Liver (tissue), 9 donors: ENCODE data around the gene COL20A1. TPM values are rescaled to one million over a fixed set of nuclear protein-coding genes. Genes with fewer than 3 reads are reported as not detected.

Experiments used
- DNase-seq: peaks from one replicate; pipeline ENCODE4 v3.0.0-alpha.2; 2017; ENCODE audit warnings: low spot score
- H3K27ac ChIP-seq, 2 donors: one replicate each; pipeline ENCODE4 v1.7.0; 2013; ENCODE audit warnings: inconsistent platforms in 2 of 2, low read length in 2 of 2, control low read depth in 1 of 2, low read depth in 1 of 2, mild to moderate bottlenecking in 1 of 2
- H3K27me3 ChIP-seq, 4 donors: one replicate each; pipeline versions ENCODE4 v1.6.1 to v1.7.0; 2013; ENCODE audit warnings: low read length in 3 of 4, inconsistent platforms in 1 of 4, mild to moderate bottlenecking in 1 of 4, moderate library complexity in 1 of 4; ENCODE audit not compliant: control insufficient read depth in 4 of 4, insufficient read depth in 4 of 4
- H3K36me3 ChIP-seq, 4 donors: one replicate each; pipeline versions ENCODE4 v1.6.1 to v1.7.0; 2013; ENCODE audit warnings: low read length in 3 of 4, mild to moderate bottlenecking in 3 of 4, low read depth in 1 of 4, moderate library complexity in 1 of 4; ENCODE audit not compliant: control insufficient read depth in 4 of 4, insufficient read depth in 3 of 4
- H3K4me1 ChIP-seq, 4 donors: one replicate each; pipeline versions ENCODE4 v1.6.1 to v1.7.0; 2013; ENCODE audit warnings: low read length in 3 of 4, mild to moderate bottlenecking in 3 of 4, moderate library complexity in 1 of 4; ENCODE audit not compliant: control insufficient read depth in 4 of 4, insufficient read depth in 4 of 4
- H3K4me3 ChIP-seq, 3 donors: one replicate each; pipeline versions ENCODE4 v1.6.1 to v1.7.0; 2013; ENCODE audit warnings: low read length in 3 of 3, control low read depth in 1 of 3, low read depth in 1 of 3, mild to moderate bottlenecking in 1 of 3
- H3K9ac ChIP-seq, 2 donors: one replicate each; pipeline ENCODE4 v1.7.0; 2013; ENCODE audit warnings: low read length in 2 of 2, mild to moderate bottlenecking in 2 of 2, moderate library complexity in 2 of 2, control low read depth in 1 of 2, low read depth in 1 of 2
- H3K9me3 ChIP-seq, 4 donors: one replicate each; pipeline versions ENCODE4 v1.6.1 to v1.7.0; 2013; ENCODE audit warnings: low read length in 3 of 4; ENCODE audit not compliant: control insufficient read depth in 4 of 4
- EGR1 ChIP-seq, 2 donors: IDR thresholded peaks; 2 replicates each; pipeline ENCODE4 v1.6.1; 2016 to 2018; ENCODE audit warnings: antibody characterized with exemption in 2 of 2, low read depth in 2 of 2
- FOXA1 ChIP-seq: IDR thresholded peaks from 2 replicates; pipeline ENCODE4 v1.6.1; 2016; ENCODE audit warnings: antibody characterized with exemption
- FOXA2 ChIP-seq: IDR thresholded peaks from 2 replicates; pipeline ENCODE4 v1.6.1; 2016; ENCODE audit warnings: antibody characterized with exemption
- GABPA ChIP-seq, 2 donors: IDR thresholded peaks in 1 of 2; conservative IDR thresholded peaks in 1 of 2; 2 replicates each; pipeline ENCODE4 v1.6.1; 2016; ENCODE audit warnings: antibody characterized with exemption in 2 of 2, mild to moderate bottlenecking in 1 of 2, moderate library complexity in 1 of 2
- HNF4A ChIP-seq, 2 donors: conservative IDR thresholded peaks; 2 replicates each; pipeline ENCODE4 v1.6.1; 2016; ENCODE audit warnings: antibody characterized with exemption in 2 of 2, mild to moderate bottlenecking in 2 of 2
- HNF4G ChIP-seq: IDR thresholded peaks from 2 replicates; pipeline ENCODE4 v1.6.1; 2016; ENCODE audit warnings: antibody characterized with exemption
- JUND ChIP-seq, 2 donors: IDR thresholded peaks; 2 replicates each; pipeline ENCODE4 v1.6.1; 2016; ENCODE audit warnings: antibody characterized with exemption in 2 of 2
- NR2F2 ChIP-seq: IDR thresholded peaks from 2 replicates; pipeline ENCODE4 v1.6.1; 2016; ENCODE audit warnings: antibody characterized with exemption
- RAD21 ChIP-seq, 2 donors: IDR thresholded peaks; 2 replicates each; pipeline ENCODE4 v1.6.1; 2016; ENCODE audit warnings: antibody characterized with exemption in 2 of 2, mild to moderate bottlenecking in 2 of 2
- RXRA ChIP-seq, 2 donors: IDR thresholded peaks; 2 replicates each; pipeline ENCODE4 v1.6.1; 2017 to 2018; ENCODE audit warnings: antibody characterized with exemption in 2 of 2, mild to moderate bottlenecking in 1 of 2
- SP1 ChIP-seq: IDR thresholded peaks from 2 replicates; pipeline ENCODE4 v1.6.1; 2018; ENCODE audit warnings: antibody characterized with exemption, mild to moderate bottlenecking
- TAF1 ChIP-seq: conservative IDR thresholded peaks from 2 replicates; pipeline ENCODE4 v1.6.1; 2016; ENCODE audit warnings: antibody characterized with exemption, mild to moderate bottlenecking
- YY1 ChIP-seq: IDR thresholded peaks from 2 replicates; pipeline ENCODE4 v1.6.1; 2016; ENCODE audit warnings: antibody characterized with exemption, mild to moderate bottlenecking
- WGBS: extraction: QIAGEN DNeasy Blood & Tissue Kit; methylation state at CpG from one replicate; pipeline ENCODE4 v1.1.7; 2013; 5-methylcytosine and 5-hydroxymethylcytosine counted together
- polyA plus RNA-seq, 2 donors: library from polyadenylated mRNA; stranded (reverse) in 1 of 2; unstranded in 1 of 2; fragments of 200-250 nt in 1 of 2; fragments of >200 nt in 1 of 2; fragmentation: Nextera tagmentation in 1 of 2; extraction: Ambion mirVana in 1 of 2; gene quantifications; one replicate each; pipeline versions ENCODE4 v1.2.1 to v1.2.3, GENCODE V29; 2013 to 2015
- total RNA-seq, 2 donors: library from RNA; depleted of rRNA; stranded (reverse); fragments of >200 nt; gene quantifications; one replicate each; pipeline ENCODE4 v1.2.3, GENCODE V29; 2014
- TF ChIP-seq, protein P1 (sequence below): IDR thresholded peaks from 2 replicates; pipeline ENCODE4 v1.6.1; 2016; ENCODE audit warnings: antibody characterized with exemption
- TF ChIP-seq, protein P2 (sequence below): IDR thresholded peaks from 2 replicates; pipeline ENCODE4 v1.6.1; 2016; ENCODE audit warnings: antibody characterized with exemption
- TF ChIP-seq, protein P3 (sequence below): IDR thresholded peaks from 2 replicates; pipeline ENCODE4 v1.6.1; 2016; ENCODE audit warnings: antibody characterized with exemption, mild to moderate bottlenecking
- TF ChIP-seq, protein P4 (sequence below): IDR thresholded peaks from 2 replicates; pipeline ENCODE4 v1.6.1; 2016; ENCODE audit warnings: antibody characterized with exemption
- TF ChIP-seq, protein P5 (sequence below): fragments of 150-350 bp; IDR thresholded peaks from 2 replicates; pipeline ENCODE4 v1.5.1; 2017; ENCODE audit warnings: improper control_type of control experiment, low read depth, low read length; ENCODE audit not compliant: missing input control
- donor health status: healthy.
- donor health status: healthy.
- donor health status: healthy.
- donor health status: healthy.
- donor health status: healthy.

COL20A1 gene
- total and polyA plus RNA-seq, 4 donors: not detected

DNA sequence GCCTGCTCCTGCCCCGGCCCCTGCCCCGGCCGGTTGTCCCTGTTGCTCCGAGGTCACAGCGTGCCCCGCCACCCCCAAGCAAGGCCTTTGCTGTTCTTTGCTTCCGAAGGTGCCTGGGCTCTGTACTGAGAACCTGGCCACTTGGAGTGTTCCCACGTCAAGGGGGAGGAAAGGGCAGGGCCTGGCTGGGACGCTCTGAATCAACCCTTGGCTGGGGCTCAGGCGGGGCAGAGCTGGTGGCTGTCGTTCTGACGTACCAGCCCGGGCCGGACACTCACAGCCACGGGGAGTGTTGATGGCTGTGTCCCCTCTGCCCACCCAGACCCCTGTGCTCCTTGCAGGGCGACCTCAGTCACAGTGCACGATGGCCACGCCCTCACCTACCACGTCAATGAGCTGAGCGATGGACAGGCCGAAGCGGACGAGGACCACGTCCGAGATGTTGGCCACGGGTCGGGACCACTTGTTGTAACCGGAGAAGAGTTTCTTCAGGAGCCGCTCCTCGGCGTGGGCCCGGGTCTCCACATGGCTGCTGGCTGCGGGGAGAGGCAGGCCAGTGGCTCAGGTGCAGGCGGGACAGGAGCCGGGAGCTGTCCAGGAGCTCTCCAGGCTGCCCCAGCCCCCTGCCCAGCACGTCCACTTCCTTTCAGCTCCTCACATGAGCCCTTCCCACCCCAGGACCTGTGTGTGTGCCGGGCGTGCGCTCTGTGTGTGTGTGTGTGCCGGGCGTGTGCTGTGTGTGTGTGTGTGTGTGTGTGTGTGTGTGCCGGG is 66.4 kb downstream of the COL20A1 start:
- Histone ChIP-seq H3K4me3 (no peak overlapping the region), H3K27me3 (no peaks in the 10 kb centered on the region), H3K9ac (no peak overlapping the region), H3K4me1 (peaks cover 15 to 68% (median 47%) of the 10 kb centered on the region in 4 donors), H3K27ac (no peak overlapping the region), H3K9me3 (no peaks in the 10 kb centered on the region), H3K36me3 (peaks cover 0 to 4% (median 0%) of the 10 kb centered on the region in 4 donors)
- no peak for DNase-seq
- TF ChIP-seq HNF4G (no peak), EGR1 (IDR thresholded peaks at IDR 0.05; ENCODE audit: low read depth in 2 of 2) (no peak), FOXA2 (no peak), TAF1 (no peak), NR2F2 (no peak), RAD21 (IDR thresholded peaks at IDR 0.05) (no peak), GABPA (IDR thresholded peaks at IDR 0.05 in 1 of 2, conservative IDR thresholded peaks at IDR 0.05 in 1 of 2) (no peak), SP1 (no peak), HNF4A (conservative IDR thresholded peaks at IDR 0.05) (no peak), JUND (IDR thresholded peaks at IDR 0.05) (no peak), FOXA1 (no peak), YY1 (no peak), RXRA (IDR thresholded peaks at IDR 0.05) (no peak)
- TF ChIP-seq, protein P1, sequence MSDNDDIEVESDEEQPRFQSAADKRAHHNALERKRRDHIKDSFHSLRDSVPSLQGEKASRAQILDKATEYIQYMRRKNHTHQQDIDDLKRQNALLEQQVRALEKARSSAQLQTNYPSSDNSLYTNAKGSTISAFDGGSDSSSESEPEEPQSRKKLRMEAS: no peak
- TF ChIP-seq, protein P2, sequence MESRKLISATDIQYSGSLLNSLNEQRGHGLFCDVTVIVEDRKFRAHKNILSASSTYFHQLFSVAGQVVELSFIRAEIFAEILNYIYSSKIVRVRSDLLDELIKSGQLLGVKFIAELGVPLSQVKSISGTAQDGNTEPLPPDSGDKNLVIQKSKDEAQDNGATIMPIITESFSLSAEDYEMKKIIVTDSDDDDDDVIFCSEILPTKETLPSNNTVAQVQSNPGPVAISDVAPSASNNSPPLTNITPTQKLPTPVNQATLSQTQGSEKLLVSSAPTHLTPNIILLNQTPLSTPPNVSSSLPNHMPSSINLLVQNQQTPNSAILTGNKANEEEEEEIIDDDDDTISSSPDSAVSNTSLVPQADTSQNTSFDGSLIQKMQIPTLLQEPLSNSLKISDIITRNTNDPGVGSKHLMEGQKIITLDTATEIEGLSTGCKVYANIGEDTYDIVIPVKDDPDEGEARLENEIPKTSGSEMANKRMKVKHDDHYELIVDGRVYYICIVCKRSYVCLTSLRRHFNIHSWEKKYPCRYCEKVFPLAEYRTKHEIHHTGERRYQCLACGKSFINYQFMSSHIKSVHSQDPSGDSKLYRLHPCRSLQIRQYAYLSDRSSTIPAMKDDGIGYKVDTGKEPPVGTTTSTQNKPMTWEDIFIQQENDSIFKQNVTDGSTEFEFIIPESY: no peak
- TF ChIP-seq, protein P3, sequence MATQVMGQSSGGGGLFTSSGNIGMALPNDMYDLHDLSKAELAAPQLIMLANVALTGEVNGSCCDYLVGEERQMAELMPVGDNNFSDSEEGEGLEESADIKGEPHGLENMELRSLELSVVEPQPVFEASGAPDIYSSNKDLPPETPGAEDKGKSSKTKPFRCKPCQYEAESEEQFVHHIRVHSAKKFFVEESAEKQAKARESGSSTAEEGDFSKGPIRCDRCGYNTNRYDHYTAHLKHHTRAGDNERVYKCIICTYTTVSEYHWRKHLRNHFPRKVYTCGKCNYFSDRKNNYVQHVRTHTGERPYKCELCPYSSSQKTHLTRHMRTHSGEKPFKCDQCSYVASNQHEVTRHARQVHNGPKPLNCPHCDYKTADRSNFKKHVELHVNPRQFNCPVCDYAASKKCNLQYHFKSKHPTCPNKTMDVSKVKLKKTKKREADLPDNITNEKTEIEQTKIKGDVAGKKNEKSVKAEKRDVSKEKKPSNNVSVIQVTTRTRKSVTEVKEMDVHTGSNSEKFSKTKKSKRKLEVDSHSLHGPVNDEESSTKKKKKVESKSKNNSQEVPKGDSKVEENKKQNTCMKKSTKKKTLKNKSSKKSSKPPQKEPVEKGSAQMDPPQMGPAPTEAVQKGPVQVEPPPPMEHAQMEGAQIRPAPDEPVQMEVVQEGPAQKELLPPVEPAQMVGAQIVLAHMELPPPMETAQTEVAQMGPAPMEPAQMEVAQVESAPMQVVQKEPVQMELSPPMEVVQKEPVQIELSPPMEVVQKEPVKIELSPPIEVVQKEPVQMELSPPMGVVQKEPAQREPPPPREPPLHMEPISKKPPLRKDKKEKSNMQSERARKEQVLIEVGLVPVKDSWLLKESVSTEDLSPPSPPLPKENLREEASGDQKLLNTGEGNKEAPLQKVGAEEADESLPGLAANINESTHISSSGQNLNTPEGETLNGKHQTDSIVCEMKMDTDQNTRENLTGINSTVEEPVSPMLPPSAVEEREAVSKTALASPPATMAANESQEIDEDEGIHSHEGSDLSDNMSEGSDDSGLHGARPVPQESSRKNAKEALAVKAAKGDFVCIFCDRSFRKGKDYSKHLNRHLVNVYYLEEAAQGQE: no peak
- TF ChIP-seq, protein P4, sequence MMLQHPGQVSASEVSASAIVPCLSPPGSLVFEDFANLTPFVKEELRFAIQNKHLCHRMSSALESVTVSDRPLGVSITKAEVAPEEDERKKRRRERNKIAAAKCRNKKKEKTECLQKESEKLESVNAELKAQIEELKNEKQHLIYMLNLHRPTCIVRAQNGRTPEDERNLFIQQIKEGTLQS: no peak
- TF ChIP-seq, protein P5, sequence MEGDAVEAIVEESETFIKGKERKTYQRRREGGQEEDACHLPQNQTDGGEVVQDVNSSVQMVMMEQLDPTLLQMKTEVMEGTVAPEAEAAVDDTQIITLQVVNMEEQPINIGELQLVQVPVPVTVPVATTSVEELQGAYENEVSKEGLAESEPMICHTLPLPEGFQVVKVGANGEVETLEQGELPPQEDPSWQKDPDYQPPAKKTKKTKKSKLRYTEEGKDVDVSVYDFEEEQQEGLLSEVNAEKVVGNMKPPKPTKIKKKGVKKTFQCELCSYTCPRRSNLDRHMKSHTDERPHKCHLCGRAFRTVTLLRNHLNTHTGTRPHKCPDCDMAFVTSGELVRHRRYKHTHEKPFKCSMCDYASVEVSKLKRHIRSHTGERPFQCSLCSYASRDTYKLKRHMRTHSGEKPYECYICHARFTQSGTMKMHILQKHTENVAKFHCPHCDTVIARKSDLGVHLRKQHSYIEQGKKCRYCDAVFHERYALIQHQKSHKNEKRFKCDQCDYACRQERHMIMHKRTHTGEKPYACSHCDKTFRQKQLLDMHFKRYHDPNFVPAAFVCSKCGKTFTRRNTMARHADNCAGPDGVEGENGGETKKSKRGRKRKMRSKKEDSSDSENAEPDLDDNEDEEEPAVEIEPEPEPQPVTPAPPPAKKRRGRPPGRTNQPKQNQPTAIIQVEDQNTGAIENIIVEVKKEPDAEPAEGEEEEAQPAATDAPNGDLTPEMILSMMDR: no peak
- 87% methylated on average over 42 of the region's 42 CpGs for WGBS
